Colon (tissue), 2 donors: Measurements from ENCODE around the gene NOSTRIN.
A peak's percentile ranks its signal among the peaks of the same experiment; 100 is the strongest.

Source experiments
- FAIRE-seq: peaks from 2 replicates; lab custom pipeline; 2012; peaks lifted over from hg19 to GRCh38; lab: Jason Lieb, UNC
- donor health status: control.
- donor health status: control.

NOSTRIN gene

DNA sequence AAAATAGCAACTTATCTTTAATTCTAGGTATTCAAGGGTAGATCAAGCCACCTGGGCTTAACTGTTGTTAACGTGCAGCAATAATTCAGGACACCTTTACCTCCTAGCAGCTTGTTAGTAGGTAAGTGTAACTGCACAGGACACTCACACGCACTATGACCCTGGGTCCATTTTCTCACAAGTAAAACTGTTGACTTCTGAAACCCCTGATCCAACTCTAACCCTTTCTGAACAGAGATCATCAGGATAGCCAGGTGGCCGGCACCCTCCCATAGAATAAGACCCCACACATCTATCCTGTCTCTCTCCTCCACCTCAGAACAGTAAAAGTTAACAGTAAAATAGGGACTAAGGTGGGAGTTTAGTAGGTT, 87.2 kb downstream of the NOSTRIN start:
- no peak for FAIRE-seq

DNA sequence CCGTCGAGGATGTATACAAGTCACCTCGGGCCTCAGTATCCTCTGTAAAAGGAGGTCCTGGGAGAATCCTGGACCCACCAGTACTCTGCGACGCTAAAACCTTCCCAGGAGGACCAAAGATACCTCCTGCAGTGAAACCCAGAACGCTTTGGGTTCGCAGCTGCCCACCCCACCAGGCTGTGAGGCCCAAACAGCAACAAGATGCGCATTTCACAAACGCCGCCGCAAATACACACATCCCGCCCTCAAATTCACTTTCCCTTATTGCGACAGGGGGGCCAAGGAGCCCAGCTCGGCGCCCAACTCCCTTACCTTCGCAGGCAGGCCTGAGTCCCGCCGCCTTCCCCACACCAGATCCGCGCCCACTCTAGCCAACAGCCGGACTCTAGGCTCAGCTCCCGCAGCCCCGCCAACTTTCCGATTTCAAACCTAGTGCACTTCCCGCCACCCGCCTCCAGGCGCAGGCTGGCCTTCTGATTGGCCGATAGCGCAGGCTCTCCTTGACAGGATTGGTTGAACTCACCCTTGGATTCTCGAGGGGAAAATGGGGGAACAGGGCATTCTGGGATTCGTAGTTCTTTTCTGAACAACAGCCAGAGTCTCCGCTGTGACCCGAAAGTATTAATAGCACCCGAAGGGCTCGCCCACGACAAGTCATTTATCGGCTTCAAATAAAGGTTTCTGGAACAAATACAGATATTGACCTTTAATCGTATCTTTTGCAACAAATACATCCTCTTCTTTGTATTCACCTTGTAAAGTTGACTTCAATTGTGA, 87.8 kb downstream of the NOSTRIN start, which contains the start of gene SPC25:
SPC25 (minus strand) TSS at position 425 of the 777 bp plus-strand sequence. CDS start 911 bp downstream, outside the sequence.
- FAIRE-seq: peak; percentile 61

DNA sequence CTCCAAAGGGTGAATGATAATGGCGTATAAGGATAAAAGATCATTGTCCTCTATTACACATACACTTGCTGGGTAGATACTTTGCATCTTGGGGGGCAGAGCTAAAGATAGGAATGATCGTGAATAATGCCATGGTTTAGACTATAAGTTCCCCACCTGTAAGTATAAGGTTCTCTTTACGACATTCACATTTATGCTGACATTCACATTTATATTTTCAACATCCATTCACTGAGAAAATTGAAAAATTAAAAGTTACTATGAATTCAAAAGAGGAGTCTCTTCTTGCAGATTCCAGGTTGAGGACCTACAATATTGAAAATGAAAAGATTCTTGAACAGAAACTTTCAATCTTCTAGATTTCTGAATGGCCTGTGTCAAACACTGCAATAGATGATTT, 89.9 kb downstream of the NOSTRIN start:
- FAIRE-seq: no peak

DNA sequence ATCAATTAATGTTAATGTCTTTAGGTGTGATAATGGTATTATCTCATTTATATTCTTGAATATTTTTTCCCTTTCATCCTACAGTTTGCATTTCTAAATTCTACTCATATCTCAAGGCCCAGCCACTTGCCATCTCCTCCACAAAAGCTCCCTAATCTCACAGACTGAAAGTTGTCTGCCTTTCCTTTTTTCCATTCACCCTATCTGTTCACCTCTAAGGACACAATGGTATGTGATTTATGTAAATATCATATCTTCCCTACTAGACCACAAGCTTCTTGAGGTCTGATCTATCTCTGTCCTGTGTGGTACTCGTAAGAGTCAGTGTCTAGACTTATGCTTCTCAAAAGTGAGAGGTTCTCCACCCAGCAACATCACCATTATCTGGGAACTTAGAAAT, 91.7 kb downstream of the NOSTRIN start:
- FAIRE-seq: no peak

DNA sequence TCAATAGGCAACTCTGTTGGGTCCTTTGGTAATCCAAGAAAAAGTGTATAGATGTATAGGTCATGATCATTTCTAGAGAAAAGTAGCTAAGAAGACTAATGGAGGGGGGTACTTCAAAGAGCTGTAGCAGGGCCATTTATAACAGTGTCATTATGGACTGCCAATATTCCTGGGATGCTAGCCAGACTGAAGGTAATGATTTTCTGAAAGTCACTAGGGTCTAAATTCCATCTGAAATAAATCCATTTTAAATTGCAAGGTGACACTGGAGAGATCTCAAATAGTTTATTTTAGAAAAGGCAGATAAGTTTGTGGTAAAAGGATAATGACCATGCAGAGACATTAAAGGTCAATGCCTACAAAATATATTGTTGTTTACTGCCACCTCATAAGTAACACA, 92.3 kb downstream of the NOSTRIN start:
- FAIRE-seq: no peak

DNA sequence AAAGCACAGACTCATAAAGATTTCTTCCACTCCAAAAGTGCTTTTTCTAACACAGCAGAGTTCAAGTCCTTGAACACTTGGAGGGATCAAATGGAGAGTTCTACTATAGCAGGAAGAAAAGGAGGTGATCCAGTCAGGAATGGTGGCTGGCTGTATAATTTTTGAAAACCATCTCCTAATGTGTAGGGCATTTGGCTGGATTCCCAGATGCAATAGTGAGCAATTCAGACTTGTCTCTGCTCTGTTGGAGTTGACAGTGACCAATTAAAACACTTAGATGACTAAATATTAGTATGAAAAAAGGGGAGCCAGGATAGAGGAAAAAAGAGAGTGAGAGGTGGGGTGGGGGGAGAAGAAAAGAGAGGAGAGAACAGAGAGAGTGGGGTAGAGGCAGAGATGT, 93.3 kb downstream of the NOSTRIN start:
- no peak for FAIRE-seq

DNA sequence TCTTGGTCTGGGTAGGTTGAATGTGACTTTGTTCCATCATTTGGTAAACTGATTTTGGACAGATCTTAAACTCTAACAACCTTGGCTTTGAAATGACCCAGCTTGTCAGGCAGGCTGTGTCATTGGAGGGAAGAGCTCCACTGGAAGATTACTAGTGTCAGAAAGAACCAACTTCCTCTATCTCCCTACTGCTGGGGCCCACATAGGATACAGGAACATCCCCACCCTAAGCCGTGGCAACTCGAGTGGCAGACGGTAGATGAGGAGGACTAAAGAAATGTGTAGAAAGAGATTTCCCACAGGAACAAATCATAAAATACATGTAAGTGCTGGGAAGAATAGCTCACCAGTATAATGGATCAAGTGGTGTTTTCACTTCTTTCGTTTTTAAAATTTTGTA, 94.3 kb downstream of the NOSTRIN start:
- FAIRE-seq: no peak

DNA sequence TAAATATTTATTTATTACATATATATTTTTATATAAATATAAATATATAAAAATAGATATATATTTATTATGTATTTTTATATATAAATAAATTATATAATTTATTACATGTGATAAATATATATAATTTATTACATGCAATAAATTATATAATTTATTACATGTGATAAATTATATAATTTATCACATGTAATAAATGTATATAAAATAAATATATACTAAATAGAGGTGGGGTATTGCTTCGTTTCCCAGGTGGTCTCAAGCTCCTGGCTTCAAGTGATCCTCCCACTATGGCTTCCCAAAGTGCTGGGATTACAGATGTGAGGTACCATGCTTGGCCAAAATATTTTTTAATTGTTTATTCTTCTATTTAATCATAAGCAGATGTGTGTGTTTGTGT, 95.0 kb downstream of the NOSTRIN start:
- peak; percentile 99 for FAIRE-seq

DNA sequence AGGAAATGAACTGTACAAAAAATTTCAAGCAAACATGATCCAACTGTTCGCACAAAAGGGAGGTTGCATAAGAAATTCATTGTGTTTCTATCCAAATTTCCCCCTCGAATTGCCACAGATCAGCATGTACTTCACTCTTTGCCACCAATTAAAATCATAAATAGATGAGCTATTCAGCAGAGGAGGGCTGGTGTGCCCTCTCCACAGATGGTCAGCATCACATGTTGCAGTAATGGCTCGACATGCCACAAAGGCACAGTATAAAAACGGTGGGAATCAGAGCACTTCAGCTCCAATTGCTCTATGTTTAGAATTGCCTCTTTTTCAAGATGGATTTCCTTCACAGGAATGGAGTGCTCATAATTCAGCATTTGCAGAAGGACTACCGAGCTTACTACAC, 98.6 kb downstream of the NOSTRIN start, which contains the start of gene G6PC2:
G6PC2 (plus strand) TSS at position 289 of the 400 bp plus-strand sequence; CDS start at position 330, 41 bp downstream.
- no peak for FAIRE-seq

DNA sequence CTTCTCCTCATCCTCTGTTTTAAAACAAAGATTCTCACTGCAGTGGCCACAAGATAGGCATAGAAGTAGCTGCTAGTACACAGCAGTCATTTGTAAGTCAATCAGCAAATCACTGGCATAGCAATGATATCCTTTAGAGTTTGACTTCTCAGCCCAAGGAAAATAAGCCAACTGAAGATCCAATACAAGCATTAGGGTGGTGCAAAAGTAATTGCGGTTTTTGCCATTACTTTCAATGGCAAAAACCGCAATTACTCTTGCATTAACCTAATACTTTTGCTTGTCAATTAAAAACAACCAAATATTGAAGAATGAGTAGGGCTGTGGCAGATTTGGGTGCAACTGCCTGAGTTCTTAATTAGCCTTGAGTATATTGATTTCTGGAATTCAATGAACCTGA, 101.5 kb downstream of the NOSTRIN start:
- FAIRE-seq: no peak

DNA sequence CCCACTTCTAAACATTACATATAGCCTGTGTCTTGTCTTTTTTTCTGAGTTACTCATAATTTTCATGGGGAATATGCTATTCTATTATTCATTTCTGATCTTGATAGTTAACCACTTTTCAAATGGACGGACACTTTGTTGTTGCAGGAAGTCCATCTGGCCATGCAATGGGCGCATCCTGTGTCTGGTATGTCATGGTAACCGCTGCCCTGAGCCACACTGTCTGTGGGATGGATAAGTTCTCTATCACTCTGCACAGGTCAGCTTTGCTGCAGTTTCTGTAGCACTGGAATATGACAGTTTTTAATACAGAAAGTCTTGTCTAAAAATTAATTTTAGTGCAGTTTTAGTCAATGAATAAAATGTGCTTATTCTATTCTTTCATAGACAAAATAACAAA, 101.9 kb downstream of the NOSTRIN start:
- no peak for FAIRE-seq

DNA sequence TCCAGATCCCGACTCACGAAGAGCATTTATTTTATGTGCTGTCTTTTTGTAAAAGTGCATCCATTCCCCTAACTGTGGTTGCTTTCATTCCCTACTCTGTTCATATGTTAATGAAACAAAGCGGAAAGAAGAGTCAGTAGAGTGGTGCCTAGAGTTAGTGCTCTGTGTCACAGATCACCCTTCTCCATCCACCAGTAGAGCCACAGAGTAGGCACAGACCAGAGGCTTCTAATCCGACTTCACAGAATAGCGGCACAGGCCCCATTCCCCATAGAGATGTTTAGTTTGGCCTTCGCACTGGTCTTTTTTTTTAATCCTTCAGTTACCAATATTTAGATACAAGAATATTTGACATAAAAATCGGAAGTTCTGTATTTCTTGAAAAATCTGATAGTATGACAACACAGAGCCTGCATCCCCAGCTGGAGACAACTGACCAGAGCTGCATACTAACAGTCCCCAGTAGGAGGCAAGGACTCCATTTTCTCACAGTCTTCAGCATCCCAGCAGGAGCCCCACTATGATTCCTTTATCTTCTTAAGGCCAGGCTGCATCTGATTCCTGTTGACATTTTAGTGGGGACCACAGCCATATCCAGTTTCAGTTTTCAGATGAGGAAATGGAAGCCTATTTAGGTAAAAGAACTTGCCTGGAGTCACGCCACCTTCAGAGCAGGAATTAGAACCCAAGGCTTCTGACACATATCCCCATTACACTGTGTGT, 105.7 kb downstream of the NOSTRIN start:
- no peak for FAIRE-seq

DNA sequence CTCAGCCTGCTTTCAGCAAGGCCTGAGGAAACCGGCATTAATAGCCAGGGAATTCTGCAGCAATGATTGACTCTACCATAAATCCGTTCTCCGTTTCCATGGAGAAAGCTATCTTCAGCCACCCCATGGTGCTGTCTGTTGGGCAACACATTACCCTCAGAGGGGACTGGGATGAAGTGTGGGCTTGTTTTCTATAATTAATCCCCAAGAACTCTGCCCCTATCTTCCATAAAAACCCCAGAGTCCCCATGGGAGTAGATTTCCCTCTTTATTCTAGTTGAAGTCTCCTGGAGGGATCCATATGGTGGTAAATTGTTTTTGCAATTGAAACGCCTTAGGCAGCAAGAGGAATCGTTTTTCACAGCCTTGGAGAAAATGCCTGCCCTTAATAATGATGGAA, 107.9 kb downstream of the NOSTRIN start:
- no peak for FAIRE-seq

DNA sequence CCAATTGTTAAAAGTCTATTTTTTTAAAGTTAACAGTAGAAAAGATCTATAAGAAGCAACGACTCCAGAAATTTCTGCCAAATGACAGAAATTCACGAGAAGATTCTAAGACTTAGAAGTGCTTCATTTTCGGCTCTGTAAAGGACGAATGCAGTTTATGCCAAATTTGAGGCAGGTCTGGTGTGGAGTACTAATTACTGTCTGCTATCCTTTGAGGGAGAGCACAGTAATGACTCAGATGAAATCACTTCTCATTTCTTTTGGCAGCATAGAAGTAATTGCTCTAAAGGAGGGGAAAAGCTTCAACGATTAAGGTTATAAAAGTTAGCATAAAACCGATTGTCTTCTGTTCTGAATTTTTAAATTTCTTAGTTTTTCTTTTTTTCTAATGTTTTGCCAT, 110.0 kb downstream of the NOSTRIN start:
- FAIRE-seq: no peak

DNA sequence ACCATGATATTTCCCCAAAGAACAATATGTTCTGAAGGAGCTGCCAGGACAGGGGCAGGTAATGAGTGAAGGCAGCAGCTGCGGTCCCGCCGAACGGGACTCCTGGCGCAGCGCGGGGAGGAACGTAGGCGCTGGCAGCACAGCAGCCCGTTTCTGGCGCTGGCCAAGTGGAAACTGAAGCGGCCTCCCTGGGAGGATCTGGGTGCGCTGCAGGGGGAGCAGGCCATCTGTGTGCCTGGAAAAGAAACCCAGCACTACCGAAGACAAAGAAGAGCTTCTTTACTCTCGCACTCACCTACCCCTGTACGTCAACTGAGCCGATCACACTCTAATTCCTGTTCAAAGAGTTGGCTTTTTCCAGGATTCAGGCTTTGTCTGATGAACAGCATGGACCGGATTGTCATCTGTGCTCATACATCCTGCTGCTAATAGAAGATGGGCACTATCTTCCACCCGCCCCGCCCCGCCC, 110.5 kb downstream of the NOSTRIN start:
- no peak for FAIRE-seq

DNA sequence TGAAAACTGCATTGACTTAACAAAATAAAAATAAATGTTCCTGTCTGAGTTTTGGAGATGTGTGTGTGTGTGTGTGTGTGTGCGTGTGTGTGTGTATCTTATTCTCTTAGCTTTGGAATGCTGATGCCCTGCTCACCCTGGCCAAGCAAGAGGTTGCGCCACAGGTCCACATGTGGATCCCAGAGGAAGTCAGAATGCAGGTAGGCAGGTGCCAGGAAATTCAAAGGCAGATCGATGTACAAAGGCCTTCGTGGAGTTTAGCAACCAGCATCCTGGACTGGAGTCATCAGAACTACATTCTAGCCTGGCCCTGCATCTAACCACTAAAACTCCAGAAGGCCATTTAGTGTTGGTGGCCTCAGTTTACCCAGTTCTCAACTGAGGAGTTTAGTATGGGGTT, 111.1 kb downstream of the NOSTRIN start:
- FAIRE-seq: no peak
